ENCODE measurements around the gene ZNF292.

The ZNF292 gene

GRCh38 chr6:87308970-87309369, 153.6 kb downstream of the ZNF292 start:
- in situ Hi-C loops (cut with HindIII; ENCODE audit: low sequenced_read_pairs): no loop called here
- no peak overlapping the region for H3K4me3 ChIP-seq (ENCODE audit: low read depth, low read length)
- DNase-seq (ENCODE audit: low read depth): no peak
- no peak for TF ChIP-seq CTCF (IDR thresholded peaks at IDR 0.05; ENCODE audit: low read depth, low read length, missing control alignments)

GRCh38 chr6:87312860-87313259, 157.5 kb downstream of the ZNF292 start:
- in situ Hi-C loops (cut with HindIII; ENCODE audit: low sequenced_read_pairs): no loop called here
- no peak for TF ChIP-seq CTCF (IDR thresholded peaks at IDR 0.05; ENCODE audit: low read depth, low read length, missing control alignments)
- H3K4me3 ChIP-seq (ENCODE audit: low read depth, low read length): no peak overlapping the region
- DNase-seq (ENCODE audit: low read depth): no peak

Measured in astrocyte of the cerebellum (primary cell).